CD1c-positive myeloid dendritic cell (primary cell): Measurements from ENCODE around the gene EPHB1.

Experiments used
- DNase-seq: peaks from one replicate; pipeline ENCODE4 v3.0.0-alpha.2; 2016; ENCODE audit errors: extremely low spot score

Gene EPHB1

GRCh38 chr3:135158520-135158919 lies 363.5 kb downstream of the EPHB1 start:
- DNase-seq = no peak

DNA sequence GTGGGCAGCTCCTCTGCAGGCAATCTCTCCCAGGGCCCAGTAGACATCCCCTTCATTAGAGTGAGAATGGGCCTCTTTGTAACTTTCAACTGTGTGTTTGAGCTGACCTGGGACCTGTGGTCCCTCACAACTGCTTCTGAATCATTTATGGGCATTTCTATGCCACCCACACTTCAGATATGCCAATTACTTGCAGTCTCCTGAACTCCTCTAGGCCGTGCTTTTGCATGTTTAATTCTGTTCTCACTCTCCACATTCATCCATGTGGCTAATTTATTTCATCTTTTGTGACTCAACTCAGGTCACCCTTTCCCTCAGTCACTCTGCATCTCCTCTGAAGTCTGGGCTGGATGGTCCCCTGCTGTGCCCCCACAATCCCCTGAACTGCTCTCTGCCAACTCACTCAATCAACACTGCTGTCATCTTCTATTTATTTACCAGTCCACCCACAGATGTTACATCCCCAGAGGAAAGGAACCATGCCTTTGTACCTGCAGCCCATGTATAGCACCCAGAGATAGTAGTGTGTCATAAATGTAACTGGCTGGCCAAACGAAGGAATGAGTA lies 364.7 kb downstream of the EPHB1 start:
- DNase-seq = no peak

- no peak for DNase-seq
Observed at GRCh38 chr3:135161425-135161824, 366.4 kb downstream of the EPHB1 start.

DNA sequence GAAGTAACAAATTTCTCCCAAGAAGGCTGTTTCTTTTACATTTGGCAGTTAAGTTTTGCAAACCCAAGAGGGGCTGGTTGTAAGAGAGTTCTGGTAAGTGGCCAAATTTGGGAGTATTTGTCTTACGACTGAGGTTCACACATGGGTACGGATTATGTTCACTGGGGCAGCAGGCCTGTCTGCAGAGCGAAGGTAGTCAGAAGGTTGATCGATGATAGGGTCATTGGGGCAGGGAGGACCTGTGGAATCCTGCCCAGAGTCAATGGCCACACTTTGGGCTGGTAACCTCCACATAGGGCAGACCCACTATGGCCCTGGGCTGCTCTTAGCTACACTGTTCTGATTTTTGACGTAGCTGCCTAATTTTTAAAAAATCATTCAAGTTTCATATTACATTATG lies 368.6 kb downstream of the EPHB1 start:
- DNase-seq = no peak

DNA sequence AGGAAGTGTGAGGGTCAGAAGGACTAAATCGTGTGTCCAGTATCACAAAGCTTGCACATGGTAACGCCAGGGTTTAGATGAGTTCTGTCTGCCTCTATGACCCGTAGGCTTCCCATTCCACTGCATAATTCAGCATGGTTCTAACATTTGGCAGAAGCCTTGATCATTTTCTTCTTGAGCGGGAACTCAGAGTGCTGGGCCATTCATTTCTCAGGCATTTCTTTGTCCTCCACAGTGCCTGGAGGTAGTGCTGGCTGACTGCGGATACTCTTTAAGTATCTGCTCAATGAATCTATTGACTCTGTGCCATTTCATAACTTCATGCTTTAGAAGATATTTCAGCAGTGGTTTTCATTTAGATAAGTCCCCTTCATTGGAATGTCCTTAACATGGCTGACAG lies 370.2 kb downstream of the EPHB1 start:
- DNase-seq = no peak

GRCh38 chr3:135166266-135166825 lies 371.3 kb downstream of the EPHB1 start:
- no peak for DNase-seq

DNA sequence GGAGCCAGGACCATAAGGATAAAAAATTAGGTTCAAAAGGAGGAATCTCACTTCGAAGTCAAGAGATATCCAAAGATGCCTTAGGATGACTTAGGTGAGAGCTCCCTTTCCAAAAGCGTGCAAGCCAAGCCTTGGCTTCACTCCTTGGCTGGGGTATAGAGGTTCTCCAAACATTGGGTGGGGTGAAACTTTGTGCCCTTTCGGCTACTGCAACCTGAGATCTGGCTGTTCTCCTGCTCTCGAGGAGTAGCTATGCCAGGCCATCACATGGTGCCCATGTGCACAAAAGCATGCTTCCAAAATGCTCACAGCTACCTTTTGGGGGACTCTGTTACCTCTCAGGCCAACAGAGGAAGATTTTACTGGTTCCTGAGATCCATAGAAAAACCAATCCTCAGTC lies 373.8 kb downstream of the EPHB1 start:
- no peak for DNase-seq

GRCh38 chr3:135169651-135170050 lies 374.6 kb downstream of the EPHB1 start:
- DNase-seq = no peak

- DNase-seq = no peak
Observed at GRCh38 chr3:135170732-135171131, 375.7 kb downstream of the EPHB1 start.

GRCh38 chr3:135172191-135172869 lies 377.3 kb downstream of the EPHB1 start:
- DNase-seq = no peak

- DNase-seq = no peak
Observed at GRCh38 chr3:135175728-135176277, 380.7 kb downstream of the EPHB1 start.

- DNase-seq = no peak
Observed at GRCh38 chr3:135176881-135177280, 381.8 kb downstream of the EPHB1 start.

DNA sequence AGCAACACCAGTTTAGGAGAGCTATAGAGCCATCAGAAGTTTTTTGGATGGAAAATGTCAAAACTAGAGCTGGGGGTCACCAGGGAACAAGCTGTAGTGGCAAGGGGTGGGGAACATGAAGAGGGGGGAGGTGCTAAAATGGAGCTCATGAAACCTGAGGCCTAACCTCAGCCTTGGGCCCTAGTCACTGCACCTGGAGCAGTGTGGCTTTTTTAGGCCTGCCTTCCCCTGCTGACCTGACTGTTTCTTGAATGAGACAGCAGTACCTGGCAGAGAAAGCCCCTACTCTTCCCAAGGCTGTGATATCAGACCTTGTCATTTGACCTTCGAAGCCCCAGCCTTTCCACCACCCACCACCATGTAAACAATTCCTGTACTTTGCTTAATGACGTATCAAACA lies 383.5 kb downstream of the EPHB1 start:
- no peak for DNase-seq

- DNase-seq = no peak
Observed at GRCh38 chr3:135181408-135181807, 386.3 kb downstream of the EPHB1 start.

GRCh38 chr3:135182364-135182998 lies 387.4 kb downstream of the EPHB1 start:
- DNase-seq = no peak

DNA sequence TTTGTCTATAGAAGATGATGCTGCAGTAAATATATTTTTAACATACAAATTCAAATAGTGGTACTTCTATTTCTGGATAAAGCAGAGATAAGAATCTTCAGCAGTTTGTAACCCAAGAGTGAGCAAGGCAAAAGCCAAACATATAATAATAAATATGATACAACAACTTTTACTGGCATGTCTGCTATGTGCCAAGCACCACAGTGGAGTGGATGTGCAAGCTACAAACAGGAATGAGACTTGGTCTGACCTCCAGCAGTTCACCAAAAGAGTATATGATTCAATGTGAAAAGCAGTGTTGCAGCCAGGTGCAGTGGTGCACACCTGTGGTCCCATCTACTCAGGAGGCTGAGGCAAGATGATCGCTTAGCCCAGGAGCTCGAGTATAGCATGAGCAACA lies 395.6 kb downstream of the EPHB1 start:
- DNase-seq = no peak

- DNase-seq = no peak
Observed at GRCh38 chr3:135191708-135192107, 396.6 kb downstream of the EPHB1 start.

GRCh38 chr3:135192929-135193328 lies 397.9 kb downstream of the EPHB1 start:
- DNase-seq = no peak

GRCh38 chr3:135197246-135197645 lies 402.2 kb downstream of the EPHB1 start:
- DNase-seq = no peak

- no peak for DNase-seq
Observed at GRCh38 chr3:135197856-135198255, 402.8 kb downstream of the EPHB1 start.

- DNase-seq = no peak
Observed at GRCh38 chr3:135199137-135199536, 404.1 kb downstream of the EPHB1 start.

DNA sequence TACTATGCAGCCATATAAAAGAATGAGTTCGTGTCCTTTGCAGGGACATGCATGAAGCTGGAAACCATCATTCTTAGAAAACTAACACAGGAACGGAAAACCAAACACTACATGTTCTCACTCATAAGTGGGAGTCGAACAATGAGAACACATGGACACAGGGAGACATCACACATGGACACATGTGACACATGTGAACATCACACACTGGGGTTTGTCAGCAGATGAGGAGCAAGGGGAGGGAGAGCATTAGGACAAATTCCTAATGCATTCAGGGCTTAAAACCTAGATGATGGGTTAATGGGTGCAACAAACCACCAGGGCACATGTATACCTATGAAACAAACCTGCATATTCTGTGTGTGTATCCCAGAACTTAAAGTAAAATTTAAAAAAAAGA lies 408.0 kb downstream of the EPHB1 start:
- DNase-seq = no peak

DNA sequence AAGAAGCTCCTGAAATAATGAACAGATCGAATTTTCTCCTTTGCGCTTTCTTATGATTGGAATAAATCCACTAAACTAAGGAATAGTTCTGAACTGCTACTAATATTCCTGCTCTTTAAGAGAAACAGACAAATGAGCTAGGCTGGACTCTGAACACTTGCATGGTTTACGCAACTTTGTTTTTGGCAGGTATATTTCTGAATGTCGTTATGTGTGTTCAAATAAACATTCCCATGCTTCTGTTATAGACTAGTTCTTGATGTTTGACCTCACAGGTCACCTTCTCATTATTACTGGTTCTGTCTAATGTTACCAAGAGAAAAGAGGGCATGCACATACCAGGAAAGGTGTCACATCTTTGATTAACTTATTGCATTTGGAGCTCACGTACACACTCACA lies 418.2 kb downstream of the EPHB1 start:
- DNase-seq = no peak
